Measurements from ENCODE around the gene ZYG11B.
"Not testable (repeated sequence)": the region's sequence is repeated elsewhere in the genome, so short reads cannot be mapped to it uniquely, and the experiment has no call there.

The ZYG11B gene

GRCh38 chr1:52856026-52856425 is 129.8 kb downstream of the ZYG11B start:
- DNase-seq = no peak

GRCh38 chr1:52857443-52857842 is 131.2 kb downstream of the ZYG11B start:
- DNase-seq = no peak

- no peak for DNase-seq
Observed at GRCh38 chr1:52862666-52863458, 136.6 kb downstream of the ZYG11B start.

GRCh38 chr1:52867087-52867863 is 141.0 kb downstream of the ZYG11B start:
- no peak for DNase-seq

DNA sequence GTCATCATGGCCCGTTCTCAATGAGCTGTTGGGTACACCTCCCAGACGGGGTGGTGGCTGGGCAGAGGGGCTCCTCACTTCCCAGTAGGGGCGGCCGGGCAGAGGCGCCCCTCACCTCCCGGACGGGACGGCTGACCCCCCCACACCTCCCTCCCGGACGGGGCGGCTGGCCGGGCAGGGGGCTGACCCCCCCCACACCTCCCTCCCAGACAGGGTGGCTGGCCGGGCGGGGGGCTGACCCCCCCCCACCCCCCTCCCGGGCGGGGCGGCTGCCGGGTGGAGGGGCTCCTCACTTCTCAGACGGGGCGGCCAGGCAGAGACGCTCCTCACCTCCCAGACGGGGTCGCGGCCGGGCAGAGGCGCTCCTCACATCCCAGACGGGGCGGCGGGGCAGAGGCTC is 143.5 kb downstream of the ZYG11B start:
- DNase-seq = not testable (repeated sequence)

DNA sequence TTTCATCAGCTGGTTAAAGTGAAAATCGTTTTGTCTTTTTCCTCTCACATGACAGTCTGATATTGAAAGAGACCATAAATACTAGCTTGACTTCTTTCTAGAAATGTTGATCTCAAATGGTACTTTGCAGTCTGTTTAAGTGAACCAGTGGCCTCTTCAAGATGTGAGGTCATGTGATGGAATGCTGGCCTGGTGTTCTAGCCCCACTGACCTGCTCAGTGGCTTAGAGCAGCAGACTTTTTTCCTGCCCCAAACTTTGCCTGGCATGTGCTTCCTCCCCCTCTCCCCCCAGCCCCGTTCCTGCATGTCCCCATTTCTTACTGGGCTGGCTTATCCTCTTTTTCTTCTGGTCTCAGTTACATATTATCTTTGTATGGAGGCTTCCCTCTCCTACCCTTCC is 150.6 kb downstream of the ZYG11B start:
- no peak for DNase-seq

Data from activated T-cell treated with anti-CD3 and anti-CD28 coated beads for 4 hours (primary cell).